BJ (cell line): ENCODE measurements around the gene PPM1D. TPM values are rescaled to one million over a fixed set of nuclear protein-coding genes. Genes with fewer than 3 reads are reported as not detected.

Experiments used
- CTCF ChIA-PET: fragments of 350-600 bp; formaldehyde crosslinking; extraction: SDS; loops from one replicate; lab custom pipeline; 2021; ENCODE audit warnings: antibody characterized with exemption, inconsistent platforms; lab: Yijun Ruan, JAX
- POLR2A ChIA-PET: fragments of 300-600 bp; sonication (Branson Sonifier 250); formaldehyde crosslinking; extraction: SDS; loops from one replicate; lab custom pipeline; 2021; ENCODE audit warnings: antibody characterized with exemption; lab: Charles Lee
- DNase-seq: peaks from one replicate; pipeline ENCODE4 v3.0.0-alpha.2; 2011; ENCODE audit warnings: low read depth
- H3K27me3 ChIP-seq: 2 replicates; pipeline ENCODE4 v1.6.0; 2011; ENCODE audit warnings: low read length; ENCODE audit not compliant: control insufficient read depth, insufficient read depth
- H3K36me3 ChIP-seq: 2 replicates; pipeline ENCODE4 v1.5.1; 2011; ENCODE audit warnings: low read length; ENCODE audit not compliant: control insufficient read depth, insufficient read depth
- H3K4me3 ChIP-seq: 2 replicates; pipeline ENCODE4 v1.5.1; 2011; ENCODE audit warnings: low read depth, mild to moderate bottlenecking, control low read depth, low read length
- polyA plus RNA-seq: library from polyadenylated mRNA; depleted of rRNA; stranded (reverse); fragments of >200 nt; gene quantifications from 2 replicates; pipeline ENCODE4 v1.2.3, GENCODE V29; 2011; rRNA removed
- small RNA-seq: library from RNA; depleted of rRNA; stranded (forward); fragments of <200 nt; gene quantifications from one replicate; pipeline ENCODE3, GENCODE V24; 2012; ENCODE audit warnings: low replicate concordance, low read depth; ENCODE audit not compliant: insufficient read length
- TF ChIP-seq, protein P1 (sequence below): IDR thresholded peaks from 2 replicates; pipeline ENCODE4 v1.5.1; 2011; ENCODE audit warnings: low read depth, mild to moderate bottlenecking, control low read depth, inconsistent platforms, low read length, moderate library complexity; ENCODE audit not compliant: insufficient read depth

Gene PPM1D
- polyA plus RNA-seq, 1 experiment: 4.2 TPM

DNA sequence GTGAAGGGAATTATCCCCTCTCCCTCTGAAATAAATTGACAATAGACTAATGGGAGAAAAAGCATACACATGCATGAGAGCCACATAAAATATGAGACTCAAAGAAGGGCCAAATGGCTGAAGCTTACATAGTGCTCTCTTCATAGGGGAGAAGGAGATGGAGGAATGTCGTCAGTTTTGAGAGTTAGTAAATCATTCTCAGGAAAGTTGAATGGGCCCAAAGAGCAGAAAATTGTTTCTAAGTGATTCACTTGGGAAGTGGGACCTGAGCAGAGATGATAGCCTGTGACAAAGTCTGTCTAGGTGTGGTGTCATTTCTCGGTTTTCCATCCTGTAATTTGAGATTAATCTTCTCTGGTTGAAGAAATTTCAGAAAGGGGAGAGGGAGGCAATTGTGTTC lies 112.7 kb downstream of the PPM1D start:
- TF ChIP-seq, protein P1, sequence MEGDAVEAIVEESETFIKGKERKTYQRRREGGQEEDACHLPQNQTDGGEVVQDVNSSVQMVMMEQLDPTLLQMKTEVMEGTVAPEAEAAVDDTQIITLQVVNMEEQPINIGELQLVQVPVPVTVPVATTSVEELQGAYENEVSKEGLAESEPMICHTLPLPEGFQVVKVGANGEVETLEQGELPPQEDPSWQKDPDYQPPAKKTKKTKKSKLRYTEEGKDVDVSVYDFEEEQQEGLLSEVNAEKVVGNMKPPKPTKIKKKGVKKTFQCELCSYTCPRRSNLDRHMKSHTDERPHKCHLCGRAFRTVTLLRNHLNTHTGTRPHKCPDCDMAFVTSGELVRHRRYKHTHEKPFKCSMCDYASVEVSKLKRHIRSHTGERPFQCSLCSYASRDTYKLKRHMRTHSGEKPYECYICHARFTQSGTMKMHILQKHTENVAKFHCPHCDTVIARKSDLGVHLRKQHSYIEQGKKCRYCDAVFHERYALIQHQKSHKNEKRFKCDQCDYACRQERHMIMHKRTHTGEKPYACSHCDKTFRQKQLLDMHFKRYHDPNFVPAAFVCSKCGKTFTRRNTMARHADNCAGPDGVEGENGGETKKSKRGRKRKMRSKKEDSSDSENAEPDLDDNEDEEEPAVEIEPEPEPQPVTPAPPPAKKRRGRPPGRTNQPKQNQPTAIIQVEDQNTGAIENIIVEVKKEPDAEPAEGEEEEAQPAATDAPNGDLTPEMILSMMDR: no peak
- CTCF ChIA-PET: interaction anchor here (1.7 kb wide), 1 partner anchor 9 kb away, joined by 9 read pairs; no protein-coding TSS in a partner anchor
- Histone ChIP-seq H3K4me3 (no peak overlapping the region), H3K27me3 (no peaks in the 10 kb centered on the region), H3K36me3 (no peaks in the 10 kb centered on the region)
- POLR2A ChIA-PET: no interaction called here
- DNase-seq: no peak

GRCh38 chr17:60713608-60714007 lies 113.6 kb downstream of the PPM1D start:
- Histone ChIP-seq H3K36me3 (no peaks in the 10 kb centered on the region), H3K27me3 (no peaks in the 10 kb centered on the region), H3K4me3 (no peak overlapping the region)
- TF ChIP-seq, protein P1: no peak
- DNase-seq: no peak
- ChIA-PET CTCF (no interaction called here), POLR2A (no interaction called here)

Small RNA genes within 50 kb of the gene (small RNA-seq; reads per million reads assigned to genes)
- gene AC011921.2 (not detected), gene RN7SL606P (not detected), gene RNU6-623P (not detected)

Other genes with a start within 250 kb of the PPM1D start
- gene USP32, start 208.1 kb upstream of the PPM1D start, polyA plus RNA-seq: 23.8 and 38.4 TPM in 2 replicates
- gene CHCT1, start 177.7 kb upstream of the PPM1D start, polyA plus RNA-seq: not detected in 2 replicates
- gene APPBP2, start 74.0 kb upstream of the PPM1D start, polyA plus RNA-seq: 14.8 and 24.8 TPM in 2 replicates
- gene BCAS3, start 77.7 kb downstream of the PPM1D start, polyA plus RNA-seq: 16.1 and 19.5 TPM in 2 replicates